HUES6 (cell line): ENCODE data around the gene TMEFF1.
"Not testable (repeated sequence)": the region's sequence is repeated elsewhere in the genome, so short reads cannot be mapped to it uniquely, and the experiment has no call there.

ENCODE experiments used
- H3K27ac ChIP-seq: 2 replicates; pipeline ENCODE4 v1.7.0; 2013; ENCODE audit warnings: low read depth, mild to moderate bottlenecking, low read length, inconsistent platforms
- H3K27me3 ChIP-seq: 2 replicates; pipeline ENCODE4 v1.6.1; 2013; ENCODE audit warnings: low read length; ENCODE audit not compliant: control insufficient read depth, insufficient read depth
- H3K36me3 ChIP-seq: 2 replicates; pipeline ENCODE4 v1.6.1; 2013; ENCODE audit warnings: low read length; ENCODE audit not compliant: control insufficient read depth, insufficient read depth
- H3K4me1 ChIP-seq: 2 replicates; pipeline ENCODE4 v1.6.1; 2013; ENCODE audit warnings: low read length; ENCODE audit not compliant: control insufficient read depth, insufficient read depth
- H3K4me3 ChIP-seq: 2 replicates; pipeline ENCODE4 v1.5.1; 2013; ENCODE audit warnings: low read depth, low read length
- H3K9ac ChIP-seq: one replicate; pipeline ENCODE4 v1.6.1; 2013; ENCODE audit warnings: mild to moderate bottlenecking, low read length
- H3K9me3 ChIP-seq: 2 replicates; pipeline ENCODE4 v1.6.1; 2013; ENCODE audit warnings: low read depth, low read length; ENCODE audit not compliant: control insufficient read depth, insufficient read depth

TMEFF1 gene

DNA sequence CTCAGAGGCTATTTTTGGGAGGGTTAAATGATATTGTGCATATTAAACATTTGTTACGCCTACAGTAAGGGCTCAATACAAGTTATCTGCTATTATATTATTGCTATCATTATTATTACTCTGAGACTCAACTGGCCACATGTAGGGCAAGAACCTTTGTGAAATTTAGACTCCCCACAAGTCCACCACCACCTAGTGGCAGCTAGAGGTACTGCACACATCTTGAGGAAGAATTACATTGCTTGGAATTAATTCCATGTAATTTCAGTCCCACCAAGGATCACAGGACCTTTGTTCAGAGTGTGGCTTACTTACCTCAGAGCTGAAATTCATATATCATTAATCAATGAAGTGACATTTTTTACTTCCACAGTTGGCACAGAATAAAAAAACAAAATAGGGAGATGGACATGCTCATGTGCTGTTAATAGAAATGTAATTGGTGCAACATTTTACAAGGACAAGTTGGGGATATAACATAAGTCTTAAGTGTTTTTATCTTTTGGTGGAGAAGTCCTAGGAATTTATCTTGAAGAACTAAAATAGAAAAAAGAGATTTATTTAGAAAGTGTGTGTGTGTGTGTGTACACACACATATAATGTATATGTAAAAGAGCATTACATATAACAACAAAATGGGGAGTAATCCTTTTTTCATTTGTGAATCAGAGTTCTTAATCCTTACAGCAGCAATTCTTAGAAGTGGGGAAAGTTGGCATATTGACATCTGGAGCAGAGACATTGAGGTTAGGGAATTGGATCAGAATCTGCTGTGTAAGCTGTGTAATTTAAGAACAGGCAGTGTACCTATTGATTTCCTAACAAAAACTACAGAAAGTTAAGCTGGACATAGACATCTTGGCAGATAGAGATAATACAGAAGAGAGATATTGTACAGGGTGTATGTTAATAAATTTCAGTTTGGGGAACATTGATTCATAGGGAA lies 34.8 kb upstream of the TMEFF1 start:
- Histone ChIP-seq H3K4me3 (no peak overlapping the region), H3K27me3 (no peaks in the 10 kb centered on the region), H3K27ac (no peak overlapping the region), H3K9ac (no peak overlapping the region), H3K4me1 (peaks cover 4% of the 10 kb centered on the region; the same call in 1 of the 2 replicates), H3K9me3 (no peaks in the 10 kb centered on the region), H3K36me3 (no peaks in the 10 kb centered on the region)

DNA sequence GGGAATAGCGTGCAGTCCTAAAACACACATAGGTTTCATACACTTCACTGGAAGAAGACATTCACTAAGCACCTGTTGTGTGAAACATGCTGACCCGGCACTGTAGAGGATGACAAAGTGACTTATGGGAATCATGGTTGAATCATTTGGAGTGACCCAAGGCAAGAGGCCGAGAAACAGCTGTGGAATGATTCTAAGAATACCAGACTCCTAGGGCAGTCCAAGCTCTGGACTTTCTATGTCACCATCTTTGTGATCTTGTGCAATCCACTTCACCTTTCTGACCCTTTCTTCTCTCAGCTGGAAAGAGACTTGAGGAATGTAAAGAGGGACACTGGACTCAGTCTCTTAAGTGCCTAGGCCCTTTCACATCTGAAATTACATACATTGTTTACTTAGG lies 32.9 kb upstream of the TMEFF1 start:
- Histone ChIP-seq H3K27ac (no peak overlapping the region), H3K9ac (no peak overlapping the region), H3K4me3 (no peak overlapping the region), H3K27me3 (no peaks in the 10 kb centered on the region), H3K4me1 (peaks cover 9% of the 10 kb centered on the region; the same call in 1 of the 2 replicates), H3K9me3 (no peaks in the 10 kb centered on the region), H3K36me3 (peaks cover 9% of the 10 kb centered on the region; the same call in 1 of the 2 replicates)

- H3K4me1 ChIP-seq, H3K9ac ChIP-seq, H3K4me3 ChIP-seq, H3K27ac ChIP-seq, H3K27me3 ChIP-seq, H3K9me3 ChIP-seq: not testable (repeated sequence)
- peaks cover 10% of the 10 kb centered on the region; the same call in 1 of the 2 replicates for H3K36me3 ChIP-seq
Observed at GRCh38 chr9:100440487-100440886, 32.5 kb upstream of the TMEFF1 start.

DNA sequence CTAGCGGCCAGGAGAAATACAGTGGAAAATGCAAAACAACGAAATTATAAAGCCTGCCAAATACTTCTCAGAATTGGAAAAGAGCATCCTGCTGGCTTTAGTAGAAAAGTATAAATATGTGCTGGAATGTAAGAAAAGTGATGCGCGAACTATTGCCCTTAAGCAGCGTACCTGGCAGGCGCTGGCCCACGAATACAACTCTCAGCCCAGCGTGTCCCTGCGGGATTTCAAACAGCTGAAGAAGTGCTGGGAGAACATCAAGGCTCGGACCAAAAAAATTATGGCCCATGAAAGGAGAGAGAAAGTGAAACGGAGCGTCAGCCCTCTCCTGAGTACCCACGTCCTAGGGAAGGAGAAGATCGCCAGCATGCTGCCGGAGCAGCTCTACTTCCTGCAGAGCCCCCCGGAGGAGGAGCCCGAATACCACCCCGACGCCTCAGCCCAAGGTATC lies 31.0 kb upstream of the TMEFF1 start:
- Histone ChIP-seq H3K4me1 (peaks cover 12% of the 10 kb centered on the region), H3K9me3 (no peaks in the 10 kb centered on the region), H3K27ac (no peak overlapping the region), H3K9ac (no peak overlapping the region), H3K27me3 (no peaks in the 10 kb centered on the region), H3K36me3 (peaks cover 10% of the 10 kb centered on the region; the same call in 1 of the 2 replicates), H3K4me3 (no peak overlapping the region)

DNA sequence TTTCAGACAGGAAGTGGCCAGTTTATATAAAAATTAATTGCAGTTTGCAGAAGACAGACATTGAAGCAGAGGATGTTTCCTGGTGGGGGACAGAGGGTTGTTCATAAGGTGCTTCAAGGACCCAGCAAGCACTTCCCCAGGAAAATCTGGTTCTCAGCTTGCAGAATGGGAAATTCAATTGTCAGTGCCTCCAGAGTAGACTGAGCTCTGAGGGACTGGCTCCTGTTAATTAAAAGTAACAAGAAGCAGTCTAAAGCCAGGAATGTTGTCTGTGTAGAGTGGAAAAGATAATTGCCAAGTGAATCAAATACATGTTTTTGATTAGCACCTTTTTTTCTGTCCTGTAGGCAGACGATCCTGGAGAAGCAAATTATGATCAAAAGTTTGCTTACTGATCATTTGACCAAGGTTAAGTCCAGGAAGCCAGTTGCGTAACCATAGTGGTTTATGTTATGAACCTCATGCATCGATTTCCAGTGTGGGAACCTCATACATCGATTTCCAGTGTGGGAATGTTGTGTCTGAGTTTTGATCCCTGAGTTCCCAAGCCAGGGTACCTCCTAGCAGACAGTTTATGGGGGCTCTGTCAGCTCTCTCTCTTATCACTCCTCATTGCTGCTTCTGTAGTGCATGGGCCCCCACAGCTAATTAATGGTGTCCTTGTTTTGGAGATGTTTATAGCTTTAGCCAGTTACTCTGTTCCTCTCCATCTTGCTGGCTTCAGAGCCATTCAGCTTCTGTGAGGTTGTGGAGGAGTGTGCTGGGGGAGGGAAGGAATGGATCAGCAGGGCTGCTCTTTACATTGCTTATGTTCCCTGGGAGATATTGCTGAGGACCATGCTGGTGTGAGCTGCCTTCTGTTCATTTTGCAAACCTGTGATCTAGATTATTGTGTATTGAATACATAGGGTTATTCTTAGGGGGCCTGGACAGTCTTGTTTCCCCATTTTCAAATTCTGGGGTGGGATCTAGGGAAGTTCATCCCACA lies 28.9 kb upstream of the TMEFF1 start:
- H3K9ac ChIP-seq = no peak overlapping the region
- H3K4me3 ChIP-seq = no peak overlapping the region
- H3K27me3 ChIP-seq = no peaks in the 10 kb centered on the region
- no peaks in the 10 kb centered on the region for H3K9me3 ChIP-seq
- peaks cover 10% of the 10 kb centered on the region; the same call in 1 of the 2 replicates for H3K36me3 ChIP-seq
- H3K4me1 ChIP-seq = peaks cover 13% of the 10 kb centered on the region
- no peak overlapping the region for H3K27ac ChIP-seq

DNA sequence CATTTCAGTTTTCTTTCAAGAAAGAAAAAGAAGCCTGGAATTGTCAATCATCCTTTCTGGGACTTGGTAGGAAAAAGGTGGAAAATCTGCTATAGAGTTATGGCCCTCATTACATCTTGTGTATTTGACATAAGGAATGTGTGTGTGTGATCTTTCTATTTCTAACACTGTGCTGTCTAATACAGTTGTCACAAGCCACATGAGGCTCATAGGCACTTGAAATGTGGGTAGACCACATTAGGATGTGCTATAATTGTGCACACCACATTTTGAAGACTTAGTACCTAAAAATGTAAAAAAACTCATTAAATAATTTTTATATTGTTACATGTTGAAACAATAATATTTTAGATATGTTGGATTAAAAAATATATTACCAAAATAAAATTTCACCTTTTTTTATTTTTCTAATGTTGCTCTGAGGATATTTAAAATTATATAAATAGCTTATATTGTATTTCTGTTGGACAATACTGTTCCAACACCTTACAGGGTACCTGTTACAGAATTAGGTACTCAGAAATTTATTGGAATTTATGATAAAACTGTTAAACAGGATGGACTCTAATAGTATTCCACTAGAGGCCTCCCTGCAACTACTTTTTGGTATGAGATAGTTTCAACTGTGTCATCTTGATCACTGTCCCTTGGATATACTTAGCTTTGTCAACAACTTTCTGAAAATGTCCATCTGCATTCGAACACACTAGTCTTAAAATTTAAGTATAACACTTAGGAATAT lies 27.6 kb upstream of the TMEFF1 start:
- H3K4me1 ChIP-seq = peaks cover 13% of the 10 kb centered on the region
- no peak overlapping the region for H3K9ac ChIP-seq
- no peak overlapping the region for H3K27ac ChIP-seq
- H3K36me3 ChIP-seq = peaks cover 10% of the 10 kb centered on the region; the same call in 1 of the 2 replicates
- no peaks in the 10 kb centered on the region for H3K27me3 ChIP-seq
- H3K4me3 ChIP-seq = no peak overlapping the region
- no peaks in the 10 kb centered on the region for H3K9me3 ChIP-seq

- H3K36me3 ChIP-seq = peaks cover 16% of the 10 kb centered on the region
- H3K4me3 ChIP-seq = no peak overlapping the region
- H3K9me3 ChIP-seq = no peaks in the 10 kb centered on the region
- H3K27ac ChIP-seq = no peak overlapping the region
- H3K4me1 ChIP-seq = peaks cover 13% of the 10 kb centered on the region
- H3K9ac ChIP-seq = no peak overlapping the region
- H3K27me3 ChIP-seq = no peaks in the 10 kb centered on the region
Observed at GRCh38 chr9:100445903-100446549, 26.9 kb upstream of the TMEFF1 start.

GRCh38 chr9:100447041-100447440 lies 25.9 kb upstream of the TMEFF1 start:
- Histone ChIP-seq H3K27ac (no peak overlapping the region), H3K36me3 (peaks cover 20% of the 10 kb centered on the region), H3K4me1 (peaks cover 9% of the 10 kb centered on the region)

GRCh38 chr9:100448266-100448665 lies 24.7 kb upstream of the TMEFF1 start:
- Histone ChIP-seq H3K4me1 (peaks cover 9% of the 10 kb centered on the region), H3K36me3 (peaks cover 30% of the 10 kb centered on the region), H3K27ac (no peak overlapping the region), H3K27me3 (no peaks in the 10 kb centered on the region), H3K9ac (no peak overlapping the region), H3K9me3 (peaks cover 7% of the 10 kb centered on the region; the same call in 1 of the 2 replicates), H3K4me3 (no peak overlapping the region)

More at GRCh38 chr9:100447041-100447440, 25.9 kb upstream of the TMEFF1 start:
- no peaks in the 10 kb centered on the region for H3K27me3 ChIP-seq
- H3K9ac ChIP-seq = no peak overlapping the region
- no peaks in the 10 kb centered on the region for H3K9me3 ChIP-seq
- H3K4me3 ChIP-seq = no peak overlapping the region

GRCh38 chr9:100449420-100449819 lies 23.5 kb upstream of the TMEFF1 start:
- no peak overlapping the region for H3K9ac ChIP-seq
- peaks cover 7% of the 10 kb centered on the region; the same call in 1 of the 2 replicates for H3K9me3 ChIP-seq
- H3K4me1 ChIP-seq = peaks cover 4% of the 10 kb centered on the region
- no peak overlapping the region for H3K27ac ChIP-seq
- no peak overlapping the region for H3K4me3 ChIP-seq
- H3K36me3 ChIP-seq = peaks cover 30% of the 10 kb centered on the region
- H3K27me3 ChIP-seq = no peaks in the 10 kb centered on the region
